Lung (tissue), 12 donors: ENCODE data around the gene EWSR1. TPM values are rescaled to one million over a fixed set of nuclear protein-coding genes. Genes with fewer than 3 reads are reported as not detected.
A peak's percentile ranks its signal among the peaks of the same experiment; 100 is the strongest.

Source experiments
- ATAC-seq: fragments of 200-7000 bp; cut with Tn5 transposase; one replicate; pipeline ENCODE4 v1.9.1; 2020; ENCODE audit warnings: moderate number of reproducible peaks; ENCODE audit not compliant: insufficient read depth, low FRiP score
- DNase-seq, 3 donors: peaks; one replicate each; pipeline ENCODE4 v3.0.0-alpha.2; 2013 to 2017
- H3K27ac ChIP-seq, 2 donors: one replicate each; pipeline ENCODE4 v1.5.1; 2013; ENCODE audit warnings: mild to moderate bottlenecking in 2 of 2, moderate library complexity in 2 of 2, control low read depth in 1 of 2, inconsistent platforms in 1 of 2, low read depth in 1 of 2, low read length in 1 of 2
- H3K27me3 ChIP-seq, 3 donors: one replicate each; pipeline ENCODE4 v1.5.1; 2013; ENCODE audit warnings: low read length in 2 of 3; ENCODE audit not compliant: control insufficient read depth in 3 of 3, insufficient read depth in 3 of 3
- H3K36me3 ChIP-seq, 4 donors: one replicate each; pipeline ENCODE4 v1.5.1; 2013; ENCODE audit warnings: low read length in 4 of 4, mild to moderate bottlenecking in 1 of 4, moderate library complexity in 1 of 4; ENCODE audit not compliant: control insufficient read depth in 4 of 4, insufficient read depth in 4 of 4
- H3K4me1 ChIP-seq, 5 donors: one replicate each; pipeline ENCODE4 v1.5.1; 2013; ENCODE audit warnings: low read length in 5 of 5, mild to moderate bottlenecking in 2 of 5, moderate library complexity in 1 of 5; ENCODE audit not compliant: control insufficient read depth in 5 of 5, insufficient read depth in 5 of 5
- H3K4me3 ChIP-seq: one replicate; pipeline ENCODE4 v1.5.1; 2013; ENCODE audit warnings: mild to moderate bottlenecking, control low read depth, moderate library complexity
- H3K9ac ChIP-seq, 2 donors: one replicate each; pipeline ENCODE4 v1.5.1; 2013; ENCODE audit warnings: low read length in 2 of 2, control low read depth in 1 of 2; ENCODE audit not compliant: insufficient read depth in 1 of 2
- H3K9me3 ChIP-seq, 4 donors: one replicate each; pipeline ENCODE4 v1.5.1; 2013; ENCODE audit warnings: low read length in 3 of 4, mild to moderate bottlenecking in 1 of 4, moderate library complexity in 1 of 4; ENCODE audit not compliant: control insufficient read depth in 4 of 4, insufficient read depth in 3 of 4
- CTCF ChIP-seq: IDR thresholded peaks from 2 replicates; pipeline ENCODE4 v1.5.1; 2012; ENCODE audit warnings: mild to moderate bottlenecking; ENCODE audit errors: control extremely low read depth, extremely low read depth
- WGBS, 2 donors: extraction: QIAGEN DNeasy Blood & Tissue Kit; methylation state at CpG; one replicate each; pipeline ENCODE4 v1.1.7; 2013; 5-methylcytosine and 5-hydroxymethylcytosine counted together
- polyA plus RNA-seq, 2 donors: library from polyadenylated mRNA; stranded (reverse); fragments of 200-250 nt; gene quantifications; one replicate each; pipeline ENCODE4 v1.2.1, GENCODE V29; 2013
- total RNA-seq, 2 donors: library from RNA; depleted of rRNA in 1 of 2; stranded (reverse); fragments of >200 nt in 1 of 2; gene quantifications; one replicate each; pipeline ENCODE4 v1.2.1, GENCODE V29; 2014 to 2021
- donor health status: control.
- donor health status: control.
- donor health status: Bipolar disorder and iron deficiency.
- donor health status: healthy.
- donor health status: DM: yes; HTN: yes; CAD: no.

Gene EWSR1
- total and polyA plus RNA-seq, 4 donors, result 115 to 215 (median 168) TPM

- no peak for DNase-seq
- Histone ChIP-seq H3K27ac (peak overlapping the region in 1 of 2 donors; percentile 17), H3K36me3 (peaks cover 0 to 4% (median 3%) of the 10 kb centered on the region in 4 donors), H3K27me3 (no peaks in the 10 kb centered on the region), H3K4me1 (peaks cover 0 to 37% (median 4%) of the 10 kb centered on the region in 5 donors), H3K9ac (no peak overlapping the region), H3K4me3 (no peak overlapping the region), H3K9me3 (no peaks in the 10 kb centered on the region)
- 52 to 53% methylated on average over 7 of the region's 7 CpGs for WGBS, 2 donors
- no peak for TF ChIP-seq CTCF
- ATAC-seq, result no peak
Observed at GRCh38 chr22:29305836-29306174, 37.7 kb downstream of the EWSR1 start.

- ATAC-seq (peak; percentile 67), DNase-seq (peak; percentile 90 to 92 (median 91))
- TF ChIP-seq CTCF, result peak; percentile 41
- Histone ChIP-seq H3K4me3 (peak within 1 kb of the TSS; percentile 76), H3K27ac (peak within 1 kb of the TSS; percentile 62 to 90), H3K36me3 (peaks cover 0 to 4% (median 0%) of the 10 kb centered on the region in 4 donors), H3K27me3 (no peaks in the 10 kb centered on the region), H3K9me3 (no peaks in the 10 kb centered on the region), H3K9ac (peak within 1 kb of the TSS in 1 of 2 donors; percentile 26), H3K4me1 (peaks cover 0 to 39% (median 4%) of the 10 kb centered on the region in 5 donors)
- WGBS, 2 donors, result 0% methylated on average over 39 to 40 of the region's 40 CpGs
Observed at GRCh38 chr22:29306175-29306834, 38.2 kb downstream of the EWSR1 start, which contains the start of gene GAS2L1. TSS of gene GAS2L1 (plus strand) at chr22:29306650. CDS start at chr22:29308106, 1,456 bp downstream.

GRCh38 chr22:29306835-29307595 is 38.9 kb downstream of the EWSR1 start:
- H3K9ac ChIP-seq, result peak overlapping the region in 1 of 2 donors; percentile 26
- peaks cover 0 to 1% (median under 1%) of the 10 kb centered on the region in 4 donors for H3K36me3 ChIP-seq
- peak overlapping the region; percentile 76 for H3K4me3 ChIP-seq
- no peaks in the 10 kb centered on the region for H3K27me3 ChIP-seq
- TF ChIP-seq CTCF, result no peak
- H3K9me3 ChIP-seq, result no peaks in the 10 kb centered on the region
- ATAC-seq, result peak; percentile 67
- DNase-seq, result peak; percentile 85 to 88 (median 88)
- peak overlapping the region; percentile 62 to 90 for H3K27ac ChIP-seq
- WGBS, 2 donors, result 6 to 13% methylated on average over 68 to 83 of the region's 83 CpGs
- H3K4me1 ChIP-seq, result peaks cover 0 to 42% (median 4%) of the 10 kb centered on the region in 5 donors
